NCI-H510A (cell line): ENCODE results near the gene FAM219A.
"Not testable (repeated sequence)": the region's sequence is repeated elsewhere in the genome, so short reads cannot be mapped to it uniquely, and the experiment has no call there.

Experiments
- DNase-seq: peaks from one replicate; lab custom pipeline; 2025; lab: John Stamatoyannopoulos, UW

Gene FAM219A

GRCh38 chr9:34376596-34377403 is 81.6 kb downstream of the FAM219A start, which contains the start of gene MYORG:
Gene MYORG (minus strand): TSS chr9:34376898. CDS start chr9:34372943, 3,955 bp downstream.
- peak; percentile 88 for DNase-seq

- peak; percentile 4 for DNase-seq
Measured at GRCh38 chr9:34375901-34376595, 82.3 kb downstream of the FAM219A start.

- no peak for DNase-seq
Measured at GRCh38 chr9:34374905-34375552, 83.3 kb downstream of the FAM219A start.

- no peak for DNase-seq
Measured at GRCh38 chr9:34374339-34374738, 84.0 kb downstream of the FAM219A start.

- DNase-seq = no peak
Measured at GRCh38 chr9:34373749-34374148, 84.6 kb downstream of the FAM219A start.

GRCh38 chr9:34372467-34373011 is 85.8 kb downstream of the FAM219A start:
- DNase-seq = no peak

GRCh38 chr9:34371886-34372466 is 86.4 kb downstream of the FAM219A start:
- no peak for DNase-seq

- no peak for DNase-seq
Measured at GRCh38 chr9:34370970-34371880, 87.1 kb downstream of the FAM219A start.

GRCh38 chr9:34370335-34370969 is 87.9 kb downstream of the FAM219A start:
- no peak for DNase-seq

- DNase-seq = no peak
Measured at GRCh38 chr9:34369636-34370035, 88.7 kb downstream of the FAM219A start.

GRCh38 chr9:34368796-34369195 is 89.6 kb downstream of the FAM219A start:
- DNase-seq = not testable (repeated sequence)

- not testable (repeated sequence) for DNase-seq
Measured at GRCh38 chr9:34367751-34368410, 90.5 kb downstream of the FAM219A start.

GRCh38 chr9:34366365-34366764 is 92.0 kb downstream of the FAM219A start:
- no peak for DNase-seq

GRCh38 chr9:34365282-34365681 is 93.1 kb downstream of the FAM219A start:
- DNase-seq = no peak

- DNase-seq = no peak
Measured at GRCh38 chr9:34363619-34364351, 94.6 kb downstream of the FAM219A start.

- DNase-seq = no peak
Measured at GRCh38 chr9:34362614-34363214, 95.7 kb downstream of the FAM219A start.

GRCh38 chr9:34352957-34353356 is 105.4 kb downstream of the FAM219A start:
- not testable (repeated sequence) for DNase-seq

- DNase-seq = not testable (repeated sequence)
Measured at GRCh38 chr9:34352122-34352652, 106.2 kb downstream of the FAM219A start.
